Parathyroid adenoma (tissue), 2 donors: ENCODE measurements around the gene TENM4.
A peak's percentile ranks its signal among the peaks of the same experiment; 100 is the strongest.

Source experiments
- H2AFZ ChIP-seq: fragments of 300-600 bp; sonication (generic); one replicate; pipeline ENCODE4 v1.7.0; 2017; ENCODE audit warnings: antibody characterized with exemption, mild to moderate bottlenecking
- H3K27ac ChIP-seq: fragments of 300-600 bp; sonication (generic); one replicate; pipeline ENCODE4 v1.7.0; 2017
- H3K27me3 ChIP-seq: fragments of 300-600 bp; sonication (generic); one replicate; pipeline ENCODE4 v1.7.0; 2017; ENCODE audit warnings: low read length; ENCODE audit not compliant: control insufficient read depth, insufficient read depth
- H3K36me3 ChIP-seq: fragments of 300-600 bp; sonication (generic); one replicate; pipeline ENCODE4 v1.7.0; 2017; ENCODE audit warnings: low read length; ENCODE audit not compliant: control insufficient read depth, insufficient read depth
- H3K4me1 ChIP-seq: fragments of 300-600 bp; sonication (generic); one replicate; pipeline ENCODE4 v1.7.0; 2017; ENCODE audit warnings: control low read depth
- H3K4me2 ChIP-seq: fragments of 300-600 bp; sonication (generic); one replicate; pipeline ENCODE4 v1.7.0; 2017; ENCODE audit warnings: low read length
- H3K4me3 ChIP-seq: fragments of 300-600 bp; sonication (generic); one replicate; pipeline ENCODE4 v1.7.0; 2017; ENCODE audit warnings: low read depth, low read length
- H3K79me2 ChIP-seq: fragments of 300-600 bp; sonication (generic); one replicate; pipeline ENCODE4 v1.7.0; 2017; ENCODE audit warnings: control low read depth
- H3K9ac ChIP-seq: fragments of 300-600 bp; sonication (generic); one replicate; pipeline ENCODE4 v1.7.0; 2017; ENCODE audit warnings: mild to moderate bottlenecking
- H3K9me3 ChIP-seq: fragments of 300-600 bp; sonication (generic); one replicate; pipeline ENCODE4 v1.7.0; 2017; ENCODE audit warnings: low read length; ENCODE audit not compliant: control insufficient read depth
- CTCF ChIP-seq: fragments of 300-600 bp; sonication (generic); IDR thresholded peaks from one replicate; pipeline ENCODE4 v1.7.0; 2017; ENCODE audit warnings: antibody characterized with exemption, mild to moderate bottlenecking
- donor health status: primary hyperparathyroidism.

The TENM4 gene

GRCh38 chr11:79440571-79441460 lies at the start of gene TENM4:
Gene TENM4 (minus strand): TSS chr11:79441030. CDS start chr11:79069944, 371,086 bp downstream.
- Histone ChIP-seq H3K9me3 (no peaks in the 10 kb centered on the region), H3K27ac (no peak within 1 kb of the TSS), H2AFZ (peak within 1 kb of the TSS; percentile 42), H3K4me3 (peak within 1 kb of the TSS; percentile 16), H3K36me3 (no peaks in the 10 kb centered on the region), H3K4me2 (peak within 1 kb of the TSS; percentile 58), H3K79me2 (no peaks in the 10 kb centered on the region), H3K9ac (no peak within 1 kb of the TSS), H3K4me1 (no peaks in the 10 kb centered on the region), H3K27me3 (no peaks in the 10 kb centered on the region)
- TF ChIP-seq CTCF = no peak

- no peaks in the 10 kb centered on the region for H3K4me1 ChIP-seq
- no peak overlapping the region for H3K4me3 ChIP-seq
- H3K27ac ChIP-seq = no peak overlapping the region
Measured at GRCh38 chr11:79488286-79488685, 47.5 kb upstream of the TENM4 start.

GRCh38 chr11:79487412-79487811 lies 46.6 kb upstream of the TENM4 start:
- H3K9ac ChIP-seq = no peak overlapping the region
- H3K4me1 ChIP-seq = no peaks in the 10 kb centered on the region
- H3K27me3 ChIP-seq = no peaks in the 10 kb centered on the region
- no peaks in the 10 kb centered on the region for H3K9me3 ChIP-seq
- no peak overlapping the region for H3K27ac ChIP-seq
- H3K4me2 ChIP-seq = no peak overlapping the region
- H2AFZ ChIP-seq = no peak overlapping the region
- TF ChIP-seq CTCF = no peak
- H3K36me3 ChIP-seq = no peaks in the 10 kb centered on the region
- no peaks in the 10 kb centered on the region for H3K79me2 ChIP-seq
- H3K4me3 ChIP-seq = no peak overlapping the region

More at GRCh38 chr11:79488286-79488685, 47.5 kb upstream of the TENM4 start:
- Histone ChIP-seq H2AFZ (no peak overlapping the region), H3K4me2 (no peak overlapping the region), H3K36me3 (no peaks in the 10 kb centered on the region), H3K27me3 (no peaks in the 10 kb centered on the region), H3K9me3 (no peaks in the 10 kb centered on the region), H3K9ac (no peak overlapping the region), H3K79me2 (no peaks in the 10 kb centered on the region)
- no peak for TF ChIP-seq CTCF

GRCh38 chr11:79486242-79486984 lies 45.6 kb upstream of the TENM4 start:
- Histone ChIP-seq H3K36me3 (no peaks in the 10 kb centered on the region), H3K27me3 (no peaks in the 10 kb centered on the region), H3K79me2 (no peaks in the 10 kb centered on the region), H3K9ac (no peak overlapping the region), H3K4me3 (no peak overlapping the region), H3K4me1 (no peaks in the 10 kb centered on the region), H2AFZ (no peak overlapping the region), H3K27ac (no peak overlapping the region), H3K4me2 (no peak overlapping the region), H3K9me3 (no peaks in the 10 kb centered on the region)
- no peak for TF ChIP-seq CTCF
